ENCODE results near the gene MKRN2.

MKRN2 gene

GRCh38 chr3:12549971-12550760, 6.7 kb upstream of the MKRN2 start:
- no peak for FAIRE-seq
- DNase-seq (ENCODE audit: low spot score), result no peak

- FAIRE-seq (no peak), DNase-seq (ENCODE audit: low spot score) (peak; percentile 42)
Observed at GRCh38 chr3:12553921-12554391, 2.9 kb upstream of the MKRN2 start.

GRCh38 chr3:12556314-12556689, 585 bp upstream of the MKRN2 start:
- DNase-seq (ENCODE audit: low spot score), result no peak
- no peak for FAIRE-seq

GRCh38 chr3:12557473-12558100, 700 bp downstream of the MKRN2 start:
- no peak for FAIRE-seq
- no peak for DNase-seq (ENCODE audit: low spot score)

- no peak for FAIRE-seq
- no peak for DNase-seq (ENCODE audit: low spot score)
Observed at GRCh38 chr3:12558706-12559105, 1.8 kb downstream of the MKRN2 start.

GRCh38 chr3:12559520-12559919, 2.6 kb downstream of the MKRN2 start:
- FAIRE-seq, result no peak

GRCh38 chr3:12560505-12561190, 3.8 kb downstream of the MKRN2 start:
- DNase-seq (ENCODE audit: low spot score) (no peak), FAIRE-seq (no peak)

More at GRCh38 chr3:12559520-12559919, 2.6 kb downstream of the MKRN2 start:
- no peak for DNase-seq (ENCODE audit: low spot score)

GRCh38 chr3:12561397-12561796, 4.5 kb downstream of the MKRN2 start:
- FAIRE-seq (no peak), DNase-seq (ENCODE audit: low spot score) (no peak)

GRCh38 chr3:12562451-12562850, 5.6 kb downstream of the MKRN2 start:
- FAIRE-seq (no peak), DNase-seq (ENCODE audit: low spot score) (no peak)

- no peak for FAIRE-seq
- no peak for DNase-seq (ENCODE audit: low spot score)
Observed at GRCh38 chr3:12566976-12567375, 10.1 kb downstream of the MKRN2 start.

- DNase-seq (ENCODE audit: low spot score), result no peak
- no peak for FAIRE-seq
Observed at GRCh38 chr3:12568747-12569146, 11.9 kb downstream of the MKRN2 start.

- DNase-seq (ENCODE audit: low spot score), result no peak
- FAIRE-seq, result no peak
Observed at GRCh38 chr3:12569836-12570235, 12.9 kb downstream of the MKRN2 start.

- DNase-seq (ENCODE audit: low spot score) (no peak), FAIRE-seq (no peak)
Observed at GRCh38 chr3:12571986-12572385, 15.1 kb downstream of the MKRN2 start.

GRCh38 chr3:12574131-12574530, 17.2 kb downstream of the MKRN2 start:
- no peak for FAIRE-seq
- DNase-seq (ENCODE audit: low spot score), result no peak

GRCh38 chr3:12574661-12575060, 17.8 kb downstream of the MKRN2 start:
- no peak for FAIRE-seq
- no peak for DNase-seq (ENCODE audit: low spot score)

GRCh38 chr3:12577379-12577778, 20.5 kb downstream of the MKRN2 start:
- FAIRE-seq (no peak), DNase-seq (ENCODE audit: low spot score) (no peak)

- DNase-seq (ENCODE audit: low spot score), result no peak
- FAIRE-seq, result no peak
Observed at GRCh38 chr3:12578742-12579141, 21.9 kb downstream of the MKRN2 start.

GRCh38 chr3:12579456-12579855, 22.6 kb downstream of the MKRN2 start:
- FAIRE-seq, result no peak

GRCh38 chr3:12579905-12580304, 23.0 kb downstream of the MKRN2 start:
- no peak for FAIRE-seq
- no peak for DNase-seq (ENCODE audit: low spot score)

More at GRCh38 chr3:12579456-12579855, 22.6 kb downstream of the MKRN2 start:
- DNase-seq (ENCODE audit: low spot score), result no peak

GRCh38 chr3:12582730-12583129, 25.8 kb downstream of the MKRN2 start:
- no peak for FAIRE-seq
- no peak for DNase-seq (ENCODE audit: low spot score)

GRCh38 chr3:12583280-12583679, 26.4 kb downstream of the MKRN2 start:
- no peak for FAIRE-seq
- no peak for DNase-seq (ENCODE audit: low spot score)

GRCh38 chr3:12584083-12584482, 27.2 kb downstream of the MKRN2 start:
- FAIRE-seq, result no peak
- DNase-seq (ENCODE audit: low spot score), result no peak
